Measurements from ENCODE around the gene CADPS. TPM values are rescaled to one million over a fixed set of nuclear protein-coding genes. Genes with fewer than 3 reads are reported as not detected.

CADPS gene
- total RNA-seq, 1 donor from 2014 or later: not detected

DNA sequence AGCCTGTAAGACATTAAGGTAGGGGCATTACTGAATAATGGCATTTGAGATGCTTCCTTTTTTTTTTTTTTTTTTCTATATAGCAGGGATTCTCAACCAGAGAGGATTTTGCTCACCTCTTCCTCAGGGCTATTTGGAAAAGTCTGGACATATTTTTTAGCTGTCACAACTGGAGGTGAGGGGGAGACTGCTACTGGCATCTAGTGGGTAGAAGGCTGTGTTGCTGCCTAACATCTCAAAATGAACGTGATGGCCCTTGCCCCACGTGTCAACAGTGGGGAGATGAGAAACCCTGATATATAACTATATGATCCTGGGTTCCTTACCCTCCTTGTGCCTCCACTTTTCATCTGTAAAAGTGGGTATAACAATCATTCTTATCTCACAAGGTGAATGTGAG is 71.9 kb downstream of the CADPS start:
- H3K27me3 ChIP-seq: no peaks in the 10 kb centered on the region
- no peaks in the 10 kb centered on the region for H3K9me3 ChIP-seq
- no peak overlapping the region for H3K27ac ChIP-seq
- intact Hi-C loops (cut with DNase I): no loop called here
- TF ChIP-seq, protein P1, sequence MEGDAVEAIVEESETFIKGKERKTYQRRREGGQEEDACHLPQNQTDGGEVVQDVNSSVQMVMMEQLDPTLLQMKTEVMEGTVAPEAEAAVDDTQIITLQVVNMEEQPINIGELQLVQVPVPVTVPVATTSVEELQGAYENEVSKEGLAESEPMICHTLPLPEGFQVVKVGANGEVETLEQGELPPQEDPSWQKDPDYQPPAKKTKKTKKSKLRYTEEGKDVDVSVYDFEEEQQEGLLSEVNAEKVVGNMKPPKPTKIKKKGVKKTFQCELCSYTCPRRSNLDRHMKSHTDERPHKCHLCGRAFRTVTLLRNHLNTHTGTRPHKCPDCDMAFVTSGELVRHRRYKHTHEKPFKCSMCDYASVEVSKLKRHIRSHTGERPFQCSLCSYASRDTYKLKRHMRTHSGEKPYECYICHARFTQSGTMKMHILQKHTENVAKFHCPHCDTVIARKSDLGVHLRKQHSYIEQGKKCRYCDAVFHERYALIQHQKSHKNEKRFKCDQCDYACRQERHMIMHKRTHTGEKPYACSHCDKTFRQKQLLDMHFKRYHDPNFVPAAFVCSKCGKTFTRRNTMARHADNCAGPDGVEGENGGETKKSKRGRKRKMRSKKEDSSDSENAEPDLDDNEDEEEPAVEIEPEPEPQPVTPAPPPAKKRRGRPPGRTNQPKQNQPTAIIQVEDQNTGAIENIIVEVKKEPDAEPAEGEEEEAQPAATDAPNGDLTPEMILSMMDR (IDR thresholded peaks at IDR 0.05): no peak
- H3K36me3 ChIP-seq: no peaks in the 10 kb centered on the region
- DNase-seq (ENCODE audit: low spot score in 2 of 2): no peak
- H3K4me1 ChIP-seq: no peaks in the 10 kb centered on the region
- H3K4me3 ChIP-seq: no peak overlapping the region

DNA sequence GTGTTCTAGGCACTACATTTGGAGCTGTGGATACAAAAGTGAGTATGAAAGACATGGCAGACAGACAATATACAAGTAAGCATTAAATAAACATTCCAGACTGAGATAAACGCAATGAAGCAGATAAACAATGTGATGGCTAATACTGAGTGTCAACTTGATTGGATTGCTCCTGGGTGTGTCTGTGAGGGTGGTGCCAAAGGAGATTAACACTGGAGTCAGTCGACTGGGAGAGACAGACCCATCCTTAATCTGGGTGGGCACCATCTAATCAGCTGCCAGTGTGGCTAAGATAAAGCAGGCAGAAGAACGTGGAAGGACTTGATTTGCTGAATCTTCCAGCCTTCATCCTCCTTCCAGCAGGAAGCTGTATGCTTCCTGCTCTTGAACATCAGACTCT is 77.2 kb downstream of the CADPS start:
- no peak overlapping the region for H3K27ac ChIP-seq
- H3K4me3 ChIP-seq: no peak overlapping the region
- intact Hi-C loops (cut with DNase I): no loop called here
- H3K4me1 ChIP-seq: no peaks in the 10 kb centered on the region
- no peaks in the 10 kb centered on the region for H3K36me3 ChIP-seq
- TF ChIP-seq, protein P1 (IDR thresholded peaks at IDR 0.05): no peak
- H3K27me3 ChIP-seq: no peaks in the 10 kb centered on the region
- DNase-seq (ENCODE audit: low spot score in 2 of 2): no peak
- no peaks in the 10 kb centered on the region for H3K9me3 ChIP-seq

DNA sequence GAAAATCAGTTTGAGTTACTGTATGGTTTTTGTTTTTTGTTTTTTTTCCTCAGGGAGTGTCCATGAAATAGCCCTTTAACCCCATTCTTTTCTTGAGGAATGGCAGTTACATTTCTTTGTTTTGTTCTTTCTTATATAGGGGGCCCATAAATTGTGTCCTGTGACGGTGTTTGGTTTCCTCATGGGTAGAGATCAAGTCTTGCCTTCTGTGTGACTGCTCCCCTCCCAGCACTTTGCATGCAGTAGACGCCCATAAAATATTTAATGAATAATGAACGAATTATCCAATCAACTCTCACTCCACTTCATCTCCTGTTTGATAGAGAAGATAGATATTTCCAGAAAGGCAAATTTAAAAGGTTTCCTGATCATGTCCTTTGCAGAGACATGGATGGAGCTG is 78.1 kb downstream of the CADPS start:
- intact Hi-C loops (cut with DNase I): no loop called here
- DNase-seq (ENCODE audit: low spot score in 2 of 2): no peak
- no peaks in the 10 kb centered on the region for H3K4me1 ChIP-seq
- H3K9me3 ChIP-seq: no peaks in the 10 kb centered on the region
- no peak overlapping the region for H3K27ac ChIP-seq
- no peak overlapping the region for H3K4me3 ChIP-seq
- H3K27me3 ChIP-seq: no peaks in the 10 kb centered on the region
- TF ChIP-seq, protein P1 (IDR thresholded peaks at IDR 0.05): no peak
- no peaks in the 10 kb centered on the region for H3K36me3 ChIP-seq

DNA sequence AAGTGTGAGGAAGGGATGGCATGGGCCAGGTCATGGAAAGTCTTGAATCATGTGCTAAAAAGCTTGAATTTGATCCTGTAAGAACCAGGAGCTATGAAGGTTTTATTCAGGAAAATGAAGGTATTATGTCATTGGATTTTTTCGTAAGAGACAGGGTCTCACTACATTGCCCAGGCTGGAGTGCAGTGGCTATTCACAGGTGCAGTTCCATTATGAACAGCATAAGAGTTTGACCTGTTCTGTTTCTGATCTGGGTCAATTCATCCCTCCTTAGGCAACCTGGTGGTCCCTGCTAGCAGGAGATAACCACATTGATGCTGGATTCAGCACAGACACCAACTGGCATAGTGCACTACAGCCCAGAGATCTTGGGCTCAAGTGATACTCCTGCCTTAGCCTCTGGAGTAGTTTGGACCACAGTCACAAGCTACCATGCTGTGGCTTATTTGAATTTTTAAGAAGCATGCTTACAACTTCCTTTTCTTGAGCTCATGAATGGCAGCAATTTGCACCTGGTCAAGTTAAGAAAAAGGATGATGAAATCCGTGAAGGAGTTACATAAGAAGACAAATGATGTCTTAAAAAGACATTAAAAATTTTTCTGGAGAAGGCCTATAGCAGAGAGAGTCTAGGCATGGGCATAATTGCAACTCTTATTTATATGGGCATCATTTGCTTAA is 79.1 kb downstream of the CADPS start:
- Histone ChIP-seq H3K27ac (no peak overlapping the region), H3K4me3 (no peak overlapping the region), H3K36me3 (no peaks in the 10 kb centered on the region), H3K4me1 (no peaks in the 10 kb centered on the region), H3K27me3 (no peaks in the 10 kb centered on the region), H3K9me3 (no peaks in the 10 kb centered on the region)
- DNase-seq (ENCODE audit: low spot score in 2 of 2): no peak
- TF ChIP-seq, protein P1 (IDR thresholded peaks at IDR 0.05): no peak
- intact Hi-C loops (cut with DNase I): no loop called here

DNA sequence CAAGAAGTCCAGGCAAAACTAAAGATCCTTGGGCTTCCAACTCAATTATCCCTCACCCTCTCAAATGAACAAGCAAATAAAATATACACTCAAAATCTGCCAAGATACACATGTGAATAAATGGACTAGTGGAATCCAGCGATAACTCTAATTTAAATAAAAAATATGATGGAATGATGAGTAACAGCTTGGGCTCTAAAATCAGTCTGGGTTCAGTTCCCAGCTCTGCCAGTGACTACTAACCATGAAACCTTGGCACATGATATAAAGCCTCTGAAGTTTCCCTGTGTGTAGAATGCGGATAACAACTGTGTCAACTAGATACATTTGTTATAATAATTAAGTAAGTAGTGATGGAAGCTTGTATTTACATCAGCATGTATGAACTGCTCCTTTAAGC is 81.3 kb downstream of the CADPS start:
- H3K4me1 ChIP-seq: no peaks in the 10 kb centered on the region
- intact Hi-C loops (cut with DNase I): no loop called here
- DNase-seq (ENCODE audit: low spot score in 2 of 2): no peak
- no peaks in the 10 kb centered on the region for H3K9me3 ChIP-seq
- no peaks in the 10 kb centered on the region for H3K36me3 ChIP-seq
- TF ChIP-seq, protein P1 (IDR thresholded peaks at IDR 0.05): no peak
- no peak overlapping the region for H3K27ac ChIP-seq
- H3K27me3 ChIP-seq: no peaks in the 10 kb centered on the region
- no peak overlapping the region for H3K4me3 ChIP-seq

DNA sequence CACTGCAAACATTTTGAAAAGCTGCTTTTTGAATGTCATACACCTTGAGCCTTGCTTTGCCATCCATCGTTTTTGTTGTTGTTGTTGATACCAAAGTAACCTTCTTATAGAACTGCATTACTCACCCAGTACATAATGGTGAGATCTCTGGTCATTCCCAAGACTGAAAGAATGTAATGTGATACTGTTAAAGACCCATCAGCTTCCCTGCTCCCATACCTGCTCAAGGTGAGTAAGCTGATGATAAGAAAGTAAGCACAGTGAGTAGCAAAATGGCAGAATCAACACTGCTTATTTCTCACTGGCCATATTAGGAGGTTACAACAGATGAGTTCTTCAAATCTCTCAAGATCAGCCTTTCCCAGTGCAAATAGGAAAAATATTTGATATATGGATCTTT is 89.8 kb downstream of the CADPS start:
- TF ChIP-seq, protein P1 (IDR thresholded peaks at IDR 0.05): no peak
- DNase-seq (ENCODE audit: low spot score in 2 of 2): no peak
- Histone ChIP-seq H3K36me3 (no peaks in the 10 kb centered on the region), H3K4me1 (no peaks in the 10 kb centered on the region), H3K27me3 (no peaks in the 10 kb centered on the region), H3K9me3 (no peaks in the 10 kb centered on the region), H3K27ac (no peak overlapping the region), H3K4me3 (no peak overlapping the region)
- intact Hi-C loops (cut with DNase I): no loop called here
